SIG-M5 (cell line): ENCODE data around the gene PLEKHA1.

Experiments used
- DNase-seq: peaks from one replicate; lab custom pipeline; 2025; lab: John Stamatoyannopoulos, UW

Gene PLEKHA1

DNA sequence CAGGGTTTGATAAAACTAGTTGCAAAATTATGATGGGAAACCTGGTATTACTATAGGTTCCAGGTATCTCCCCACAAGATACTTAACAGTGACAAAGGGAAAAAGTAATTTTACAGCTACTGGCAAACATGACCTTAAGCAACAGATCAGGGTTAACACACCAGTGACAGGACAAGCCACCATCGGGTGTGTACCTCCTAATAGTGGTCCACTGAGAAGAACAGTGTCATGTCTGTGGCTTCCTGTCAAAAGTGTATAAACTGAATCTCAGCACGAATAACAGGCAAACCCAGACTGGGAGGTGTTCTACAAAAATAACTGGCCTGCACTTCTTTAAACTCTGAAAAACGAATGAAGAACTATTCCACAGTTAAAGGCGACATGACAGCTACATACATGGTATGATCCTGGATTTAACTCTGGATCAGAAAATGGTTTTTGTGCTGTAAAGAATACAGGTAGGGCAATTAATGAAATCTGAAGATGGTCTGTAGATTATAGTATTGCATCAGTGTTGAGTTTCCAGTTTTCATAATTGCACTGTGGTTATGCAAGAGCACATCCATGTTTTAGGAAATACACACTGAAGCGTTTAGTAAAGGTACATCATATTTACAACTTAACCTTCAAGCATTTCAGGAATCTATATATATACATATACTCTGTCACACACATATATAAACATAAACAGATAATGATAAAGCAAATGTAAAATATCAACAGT is 47.9 kb downstream of the PLEKHA1 start:
- DNase-seq: no peak

- no peak for DNase-seq
These were observed 49.6 kb downstream of the PLEKHA1 start for GRCh38 chr10:122424059-122424458.

DNA sequence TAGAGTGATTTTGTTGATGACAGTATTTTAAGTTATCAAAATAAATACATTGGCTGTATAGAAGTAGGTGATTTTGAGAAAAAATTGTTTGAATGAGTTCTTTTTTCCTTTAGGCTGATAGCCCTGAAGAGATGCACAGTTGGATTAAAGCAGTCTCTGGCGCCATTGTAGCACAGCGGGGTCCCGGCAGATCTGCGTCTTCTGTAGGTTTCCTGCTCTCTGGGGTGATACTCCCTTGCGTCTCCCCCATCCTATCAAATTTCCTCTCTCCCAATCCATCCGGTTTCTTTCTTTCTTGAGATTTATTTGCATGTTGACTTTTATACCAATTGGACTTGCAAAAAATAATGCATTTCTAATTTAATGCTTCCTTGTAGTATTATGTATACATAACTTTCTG is 52.3 kb downstream of the PLEKHA1 start:
- no peak for DNase-seq

- DNase-seq: no peak
These were observed 52.8 kb downstream of the PLEKHA1 start for GRCh38 chr10:122427280-122427679.

DNA sequence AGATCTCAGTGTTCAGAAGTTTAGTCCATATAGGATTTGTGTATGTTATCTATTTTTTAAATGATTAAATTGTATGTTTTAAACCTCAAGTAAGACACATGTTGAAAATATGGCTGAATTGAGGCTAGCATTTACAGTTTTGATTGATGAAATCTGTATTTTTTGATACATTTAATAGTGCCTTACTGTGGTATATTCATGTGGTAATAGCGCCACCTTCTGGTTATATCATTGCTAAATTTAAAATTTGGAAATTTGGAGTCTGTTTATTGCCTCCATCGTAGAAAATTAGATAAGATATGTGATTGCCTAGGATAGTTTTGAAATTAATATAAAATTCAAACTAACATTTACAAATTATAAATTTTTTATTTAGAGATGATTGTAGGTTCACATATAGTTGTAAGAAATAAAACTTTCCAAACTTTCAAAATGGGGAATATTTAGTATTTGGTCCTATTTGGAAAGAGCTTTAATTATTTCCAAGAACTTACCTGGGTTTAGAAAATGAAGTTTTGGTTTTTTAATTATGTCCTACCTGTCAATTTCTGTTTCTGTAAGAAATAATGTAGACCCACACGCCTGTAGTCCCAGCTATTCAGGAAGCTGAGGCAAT is 60.8 kb downstream of the PLEKHA1 start:
- no peak for DNase-seq

- DNase-seq: no peak
These were observed 67.5 kb downstream of the PLEKHA1 start for GRCh38 chr10:122441961-122442360.

- no peak for DNase-seq
These were observed 71.0 kb downstream of the PLEKHA1 start for GRCh38 chr10:122445469-122445868.

GRCh38 chr10:122445904-122446303 is 71.4 kb downstream of the PLEKHA1 start:
- DNase-seq: no peak

DNA sequence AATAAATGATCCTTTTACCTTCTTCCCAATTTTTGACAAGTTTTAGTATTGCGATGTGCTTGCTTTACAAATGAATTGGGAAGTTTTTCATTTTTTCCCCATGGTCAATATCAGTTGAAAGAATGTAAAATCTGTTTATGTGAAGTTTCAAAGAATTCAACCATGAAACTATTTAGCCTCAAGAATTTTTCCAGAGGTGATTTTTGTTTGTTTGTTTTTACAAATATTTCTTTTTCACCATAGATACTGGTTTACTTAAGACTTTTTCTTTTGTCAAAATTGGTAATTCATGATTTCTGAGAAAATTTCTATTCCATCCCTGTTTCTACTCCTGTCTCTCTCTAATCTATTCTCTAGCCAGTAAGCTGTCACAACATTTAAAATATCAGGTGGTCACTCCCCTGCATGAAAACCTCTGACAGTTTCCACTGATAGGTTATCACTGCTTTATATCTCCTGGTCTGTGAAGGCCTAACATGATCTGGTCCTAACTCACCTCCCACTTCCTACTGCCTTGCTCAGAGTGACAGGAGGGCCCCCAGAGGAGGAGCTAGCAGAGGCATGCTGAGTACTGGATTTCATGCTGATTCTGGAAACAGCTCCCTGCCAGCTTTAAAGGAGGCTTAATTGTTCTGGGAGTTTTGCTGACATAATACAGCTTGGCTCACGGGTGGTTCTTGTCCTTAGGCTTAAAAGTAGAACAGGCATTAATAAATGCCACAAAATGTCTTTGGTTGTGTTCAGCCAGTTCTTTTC is 72.3 kb downstream of the PLEKHA1 start:
- no peak for DNase-seq

GRCh38 chr10:122448600-122448999 is 74.1 kb downstream of the PLEKHA1 start:
- DNase-seq: no peak

GRCh38 chr10:122449153-122449552 is 74.6 kb downstream of the PLEKHA1 start:
- DNase-seq: no peak

DNA sequence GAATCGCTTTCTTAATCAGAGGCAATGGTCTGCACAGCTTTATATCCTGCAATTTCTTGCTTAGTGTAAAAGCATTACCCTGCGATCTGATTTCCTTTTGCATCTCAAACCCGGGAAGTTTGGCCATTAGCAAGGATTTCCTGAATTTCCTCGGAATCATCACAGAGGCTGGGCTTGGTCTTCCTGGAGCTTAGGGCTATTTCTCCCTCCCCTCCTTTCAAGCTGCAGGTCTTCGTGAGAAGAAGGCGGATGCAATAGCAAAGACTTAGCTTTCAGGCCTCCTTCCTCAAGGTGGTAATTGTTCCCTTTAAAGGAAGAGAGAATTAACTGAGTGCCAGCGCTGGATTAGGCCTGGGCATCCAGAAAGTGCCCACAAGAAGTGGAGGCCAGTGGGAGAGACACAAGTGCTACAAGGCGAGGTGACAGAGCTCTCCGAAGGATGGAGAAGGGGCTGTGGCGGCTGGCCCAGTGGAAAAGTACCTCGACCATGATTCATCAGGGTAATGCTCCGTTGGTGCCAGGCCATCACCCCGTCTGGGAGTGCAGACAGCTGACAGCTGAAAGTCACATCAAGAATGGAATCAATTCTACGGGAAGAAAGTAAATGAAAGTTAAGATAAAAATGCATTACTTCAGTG is 76.0 kb downstream of the PLEKHA1 start:
- DNase-seq: no peak

GRCh38 chr10:122454071-122454470 is 79.6 kb downstream of the PLEKHA1 start:
- no peak for DNase-seq

DNA sequence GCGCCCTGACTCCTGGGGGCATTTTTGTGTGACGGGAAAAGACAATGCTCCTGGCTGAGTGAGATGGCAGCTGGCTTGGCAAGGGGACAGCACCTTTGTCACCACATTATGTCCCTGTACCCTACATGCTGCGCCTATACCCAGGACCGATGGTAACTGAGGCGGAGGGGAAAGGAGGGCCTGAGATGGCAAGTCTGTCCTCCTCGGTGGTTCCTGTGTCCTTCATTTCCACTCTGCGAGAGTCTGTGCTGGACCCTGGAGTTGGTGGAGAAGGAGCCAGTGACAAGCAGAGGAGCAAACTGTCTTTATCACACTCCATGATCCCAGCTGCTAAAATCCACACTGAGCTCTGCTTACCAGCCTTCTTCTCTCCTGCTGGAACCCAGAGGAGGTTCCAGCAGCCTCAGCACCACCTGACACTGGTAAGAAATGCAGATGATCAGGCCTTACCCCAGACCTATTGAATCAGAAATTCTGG is 80.1 kb downstream of the PLEKHA1 start, which contains the start of gene ARMS2:
Gene ARMS2, plus strand, starts transcription at position 51 of the 478 bp plus-strand sequence. Its CDS starts 75 bp downstream, at position 126.
- no peak for DNase-seq

GRCh38 chr10:122455376-122456079 is 81.0 kb downstream of the PLEKHA1 start:
- no peak for DNase-seq

- DNase-seq: no peak
These were observed 83.4 kb downstream of the PLEKHA1 start for GRCh38 chr10:122457934-122458333.

GRCh38 chr10:122458693-122459092 is 84.2 kb downstream of the PLEKHA1 start:
- no peak for DNase-seq

GRCh38 chr10:122459561-122460273 is 85.2 kb downstream of the PLEKHA1 start:
- no peak for DNase-seq

GRCh38 chr10:122460891-122461293 is 86.4 kb downstream of the PLEKHA1 start:
- no peak for DNase-seq

DNA sequence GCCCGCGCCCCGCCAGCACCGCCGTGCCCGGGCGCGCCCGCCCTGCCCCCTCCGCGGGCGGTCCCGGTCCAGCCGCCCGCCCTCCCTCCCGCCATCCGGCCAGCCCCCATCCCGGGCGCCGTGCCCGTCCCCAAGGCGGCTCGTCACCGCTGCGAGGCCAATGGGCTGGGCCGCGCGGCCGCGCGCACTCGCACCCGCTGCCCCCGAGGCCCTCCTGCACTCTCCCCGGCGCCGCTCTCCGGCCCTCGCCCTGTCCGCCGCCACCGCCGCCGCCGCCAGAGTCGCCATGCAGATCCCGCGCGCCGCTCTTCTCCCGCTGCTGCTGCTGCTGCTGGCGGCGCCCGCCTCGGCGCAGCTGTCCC is 86.8 kb downstream of the PLEKHA1 start, which contains the start of gene HTRA1:
Gene HTRA1, plus strand, starts transcription at position 187 of the 362 bp plus-strand sequence. Its CDS starts 100 bp downstream, at position 287.
- no peak for DNase-seq
